Right lobe of liver (tissue), 4 donors: ENCODE measurements around the gene SUN1.

Experiments used
- CTCF ChIP-seq, 4 donors: fragments of 200-600 bp in 3 of 4; fragments of 450-650 bp in 1 of 4; IDR thresholded peaks; one replicate each; pipeline versions ENCODE4 v1.5.1 to v1.8.0; 2016 to 2022; ENCODE audit warnings: antibody characterized with exemption in 4 of 4, mild to moderate bottlenecking in 2 of 4
- POLR2A ChIP-seq: fragments of 450-650 bp; IDR thresholded peaks from one replicate; pipeline ENCODE4 v1.6.1; 2017; ENCODE audit warnings: antibody characterized with exemption, mild to moderate bottlenecking
- donor health status: DM: no; HTN: no; CAD: no.
- donor health status: DM: no; HTN: no; CAD: no.
- donor health status: DM: no; HTN: yes; CAD: no.

DNA sequence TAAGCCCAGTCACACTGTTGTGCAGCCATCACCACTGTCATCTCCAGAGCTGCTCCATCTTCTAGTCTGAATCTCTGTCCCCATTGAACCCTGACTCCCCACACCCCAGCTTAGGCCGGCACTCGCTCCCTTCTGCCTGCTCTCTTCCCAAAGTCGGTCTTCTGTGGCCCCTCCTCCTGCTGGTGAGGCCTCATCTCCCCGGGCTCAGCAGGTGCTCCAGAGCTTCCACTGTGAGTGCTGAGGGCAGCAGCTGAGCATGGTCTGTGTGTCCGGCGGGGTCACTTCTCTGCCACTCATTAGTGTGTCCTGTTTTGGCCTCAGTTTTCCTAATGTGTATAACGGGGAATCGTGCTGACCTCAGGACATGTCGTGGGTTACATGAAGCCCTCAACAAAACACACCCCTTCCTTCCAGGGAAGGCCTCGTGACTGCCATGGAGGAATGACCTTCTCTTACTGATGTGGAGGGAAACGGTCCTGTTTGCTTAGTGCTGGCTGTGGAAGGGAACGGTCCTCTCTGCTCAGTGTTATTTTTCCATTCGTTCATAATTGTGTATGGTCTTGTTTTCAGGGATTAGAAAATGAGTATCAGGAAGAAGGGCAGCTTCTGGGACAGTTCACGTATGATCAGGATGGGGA is 39.7 kb downstream of the SUN1 start:
- no peak for TF ChIP-seq CTCF (IDR thresholded peaks at IDR 0.05)
- TF ChIP-seq POLR2A: no peak
